Measurements from ENCODE around the gene MAPRE3.
A peak's percentile ranks its signal among the peaks of the same experiment; 100 is the strongest.

Gene MAPRE3

GRCh38 chr2:26934985-26935384 is 35.5 kb upstream of the MAPRE3 start:
- H3K4me1 ChIP-seq (ENCODE audit: control insufficient read depth, insufficient read depth, low read length) = no peaks in the 10 kb centered on the region
- H3K4me3 ChIP-seq (ENCODE audit: low read depth, low read length) = no peak overlapping the region
- no peaks in the 10 kb centered on the region; the same call in 1 of the 2 replicates for H3K27me3 ChIP-seq (ENCODE audit: control insufficient read depth, insufficient read depth, low read length)
- no peak overlapping the region for H3K27ac ChIP-seq (ENCODE audit: low read depth, low read length)
- H3K9me3 ChIP-seq (ENCODE audit: control insufficient read depth, insufficient read depth, low read length) = no peaks in the 10 kb centered on the region
- no peaks in the 10 kb centered on the region for H3K36me3 ChIP-seq (ENCODE audit: control insufficient read depth, insufficient read depth, low read length)
- no peak overlapping the region for H3K9ac ChIP-seq (ENCODE audit: low read depth, low read length)

GRCh38 chr2:26936855-26937254 is 33.6 kb upstream of the MAPRE3 start:
- H3K9ac ChIP-seq (ENCODE audit: low read depth, low read length) = no peak overlapping the region
- no peaks in the 10 kb centered on the region; the same call in 1 of the 2 replicates for H3K27me3 ChIP-seq (ENCODE audit: control insufficient read depth, insufficient read depth, low read length)
- no peaks in the 10 kb centered on the region for H3K4me1 ChIP-seq (ENCODE audit: control insufficient read depth, insufficient read depth, low read length)
- H3K9me3 ChIP-seq (ENCODE audit: control insufficient read depth, insufficient read depth, low read length) = no peaks in the 10 kb centered on the region
- no peaks in the 10 kb centered on the region for H3K36me3 ChIP-seq (ENCODE audit: control insufficient read depth, insufficient read depth, low read length)
- H3K27ac ChIP-seq (ENCODE audit: low read depth, low read length) = no peak overlapping the region
- H3K4me3 ChIP-seq (ENCODE audit: low read depth, low read length) = no peak overlapping the region

GRCh38 chr2:26938399-26939118 is 31.9 kb upstream of the MAPRE3 start:
- Histone ChIP-seq H3K9me3 (ENCODE audit: control insufficient read depth, insufficient read depth, low read length) (no peaks in the 10 kb centered on the region), H3K36me3 (ENCODE audit: control insufficient read depth, insufficient read depth, low read length) (no peaks in the 10 kb centered on the region), H3K27me3 (ENCODE audit: control insufficient read depth, insufficient read depth, low read length) (peaks cover 6% of the 10 kb centered on the region), H3K4me1 (ENCODE audit: control insufficient read depth, insufficient read depth, low read length) (peaks cover 4% of the 10 kb centered on the region; the same call in 1 of the 2 replicates), H3K4me3 (ENCODE audit: low read depth, low read length) (no peak overlapping the region), H3K9ac (ENCODE audit: low read depth, low read length) (no peak overlapping the region), H3K27ac (ENCODE audit: low read depth, low read length) (no peak overlapping the region)

- H3K36me3 ChIP-seq (ENCODE audit: control insufficient read depth, insufficient read depth, low read length) = no peaks in the 10 kb centered on the region
- peaks cover 9% of the 10 kb centered on the region for H3K27me3 ChIP-seq (ENCODE audit: control insufficient read depth, insufficient read depth, low read length)
- H3K4me1 ChIP-seq (ENCODE audit: control insufficient read depth, insufficient read depth, low read length) = peaks cover 6% of the 10 kb centered on the region; the same call in 1 of the 2 replicates
- no peak overlapping the region for H3K27ac ChIP-seq (ENCODE audit: low read depth, low read length)
- H3K4me3 ChIP-seq (ENCODE audit: low read depth, low read length) = no peak overlapping the region
- H3K9me3 ChIP-seq (ENCODE audit: control insufficient read depth, insufficient read depth, low read length) = no peaks in the 10 kb centered on the region
- no peak overlapping the region for H3K9ac ChIP-seq (ENCODE audit: low read depth, low read length)
These were observed 30.4 kb upstream of the MAPRE3 start for GRCh38 chr2:26940001-26940400.

- H3K36me3 ChIP-seq (ENCODE audit: control insufficient read depth, insufficient read depth, low read length) = no peaks in the 10 kb centered on the region
- no peak overlapping the region for H3K27ac ChIP-seq (ENCODE audit: low read depth, low read length)
These were observed 29.0 kb upstream of the MAPRE3 start for GRCh38 chr2:26941486-26941885.

GRCh38 chr2:26942543-26943295 is 27.7 kb upstream of the MAPRE3 start:
- Histone ChIP-seq H3K9me3 (ENCODE audit: control insufficient read depth, insufficient read depth, low read length) (no peaks in the 10 kb centered on the region), H3K27me3 (ENCODE audit: control insufficient read depth, insufficient read depth, low read length) (peaks cover 9% of the 10 kb centered on the region), H3K36me3 (ENCODE audit: control insufficient read depth, insufficient read depth, low read length) (no peaks in the 10 kb centered on the region), H3K9ac (ENCODE audit: low read depth, low read length) (no peak overlapping the region), H3K27ac (ENCODE audit: low read depth, low read length) (no peak overlapping the region), H3K4me3 (ENCODE audit: low read depth, low read length) (peak overlapping the region; percentile 66), H3K4me1 (ENCODE audit: control insufficient read depth, insufficient read depth, low read length) (peaks cover 6% of the 10 kb centered on the region; the same call in 1 of the 2 replicates)

More at GRCh38 chr2:26941486-26941885, 29.0 kb upstream of the MAPRE3 start:
- H3K4me3 ChIP-seq (ENCODE audit: low read depth, low read length) = no peak overlapping the region
- H3K27me3 ChIP-seq (ENCODE audit: control insufficient read depth, insufficient read depth, low read length) = peaks cover 9% of the 10 kb centered on the region
- H3K9ac ChIP-seq (ENCODE audit: low read depth, low read length) = no peak overlapping the region
- H3K9me3 ChIP-seq (ENCODE audit: control insufficient read depth, insufficient read depth, low read length) = no peaks in the 10 kb centered on the region
- H3K4me1 ChIP-seq (ENCODE audit: control insufficient read depth, insufficient read depth, low read length) = peaks cover 6% of the 10 kb centered on the region; the same call in 1 of the 2 replicates

- Histone ChIP-seq H3K36me3 (ENCODE audit: control insufficient read depth, insufficient read depth, low read length) (no peaks in the 10 kb centered on the region), H3K27ac (ENCODE audit: low read depth, low read length) (no peak overlapping the region)
These were observed 24.3 kb upstream of the MAPRE3 start for GRCh38 chr2:26945991-26946750.

GRCh38 chr2:26946841-26947784 is 23.3 kb upstream of the MAPRE3 start:
- Histone ChIP-seq H3K36me3 (ENCODE audit: control insufficient read depth, insufficient read depth, low read length) (no peaks in the 10 kb centered on the region), H3K27ac (ENCODE audit: low read depth, low read length) (no peak overlapping the region), H3K4me3 (ENCODE audit: low read depth, low read length) (no peak overlapping the region), H3K9ac (ENCODE audit: low read depth, low read length) (no peak overlapping the region), H3K4me1 (ENCODE audit: control insufficient read depth, insufficient read depth, low read length) (peaks cover 7% of the 10 kb centered on the region; the same call in 1 of the 2 replicates), H3K9me3 (ENCODE audit: control insufficient read depth, insufficient read depth, low read length) (no peaks in the 10 kb centered on the region), H3K27me3 (ENCODE audit: control insufficient read depth, insufficient read depth, low read length) (peaks cover 9% of the 10 kb centered on the region)

More at GRCh38 chr2:26945991-26946750, 24.3 kb upstream of the MAPRE3 start:
- peaks cover 6% of the 10 kb centered on the region; the same call in 1 of the 2 replicates for H3K4me1 ChIP-seq (ENCODE audit: control insufficient read depth, insufficient read depth, low read length)
- no peak overlapping the region for H3K4me3 ChIP-seq (ENCODE audit: low read depth, low read length)
- H3K9me3 ChIP-seq (ENCODE audit: control insufficient read depth, insufficient read depth, low read length) = no peaks in the 10 kb centered on the region
- peaks cover 9% of the 10 kb centered on the region for H3K27me3 ChIP-seq (ENCODE audit: control insufficient read depth, insufficient read depth, low read length)
- H3K9ac ChIP-seq (ENCODE audit: low read depth, low read length) = no peak overlapping the region

GRCh38 chr2:26948800-26949199 is 21.6 kb upstream of the MAPRE3 start:
- H3K9me3 ChIP-seq (ENCODE audit: control insufficient read depth, insufficient read depth, low read length) = no peaks in the 10 kb centered on the region
- H3K27ac ChIP-seq (ENCODE audit: low read depth, low read length) = no peak overlapping the region
- H3K27me3 ChIP-seq (ENCODE audit: control insufficient read depth, insufficient read depth, low read length) = peaks cover under 1% of the 10 kb centered on the region; the same call in 1 of the 2 replicates
- no peak overlapping the region for H3K4me3 ChIP-seq (ENCODE audit: low read depth, low read length)
- H3K9ac ChIP-seq (ENCODE audit: low read depth, low read length) = no peak overlapping the region
- peaks cover 5% of the 10 kb centered on the region; the same call in 1 of the 2 replicates for H3K4me1 ChIP-seq (ENCODE audit: control insufficient read depth, insufficient read depth, low read length)
- H3K36me3 ChIP-seq (ENCODE audit: control insufficient read depth, insufficient read depth, low read length) = no peaks in the 10 kb centered on the region

- no peaks in the 10 kb centered on the region for H3K9me3 ChIP-seq (ENCODE audit: control insufficient read depth, insufficient read depth, low read length)
- no peak overlapping the region for H3K27ac ChIP-seq (ENCODE audit: low read depth, low read length)
- no peak overlapping the region for H3K9ac ChIP-seq (ENCODE audit: low read depth, low read length)
- H3K27me3 ChIP-seq (ENCODE audit: control insufficient read depth, insufficient read depth, low read length) = no peaks in the 10 kb centered on the region
- H3K36me3 ChIP-seq (ENCODE audit: control insufficient read depth, insufficient read depth, low read length) = no peaks in the 10 kb centered on the region
- no peak overlapping the region for H3K4me3 ChIP-seq (ENCODE audit: low read depth, low read length)
- H3K4me1 ChIP-seq (ENCODE audit: control insufficient read depth, insufficient read depth, low read length) = peaks cover 5% of the 10 kb centered on the region; the same call in 1 of the 2 replicates
These were observed 20.2 kb upstream of the MAPRE3 start for GRCh38 chr2:26950246-26950645.
